ENCODE data around the gene PIGO.

PIGO gene

GRCh38 chr9:35110327-35110761 lies 14.0 kb upstream of the PIGO start:
- no peaks in the 10 kb centered on the region for H3K9me3 ChIP-seq (ENCODE audit: severe bottlenecking)
- H3K27ac ChIP-seq (ENCODE audit: poor library complexity, severe bottlenecking) = peak overlapping the region; percentile 94
- H3K36me3 ChIP-seq (ENCODE audit: low read depth) = peaks cover 34% of the 10 kb centered on the region
- DNase-seq (ENCODE audit: low spot score) (peak; percentile 85), ATAC-seq (ENCODE audit: low read depth) (peak; percentile 20)
- H3K27me3 ChIP-seq (ENCODE audit: insufficient read depth, poor library complexity, severe bottlenecking) = no peaks in the 10 kb centered on the region
- TF ChIP-seq CTCF (IDR thresholded peaks at IDR 0.05; ENCODE audit: poor library complexity, severe bottlenecking) = no peak
- H3K4me1 ChIP-seq (ENCODE audit: insufficient read depth, poor library complexity, severe bottlenecking) = peaks cover 23% of the 10 kb centered on the region
- H3K4me3 ChIP-seq (ENCODE audit: severe bottlenecking) = peak overlapping the region; percentile 74

- no peak for ATAC-seq (ENCODE audit: low read depth)
- H3K27me3 ChIP-seq (ENCODE audit: insufficient read depth, poor library complexity, severe bottlenecking) = no peaks in the 10 kb centered on the region
- DNase-seq (ENCODE audit: low spot score) = no peak
- TF ChIP-seq CTCF (IDR thresholded peaks at IDR 0.05; ENCODE audit: poor library complexity, severe bottlenecking) = no peak
- peak overlapping the region; percentile 94 for H3K27ac ChIP-seq (ENCODE audit: poor library complexity, severe bottlenecking)
- no peaks in the 10 kb centered on the region for H3K9me3 ChIP-seq (ENCODE audit: severe bottlenecking)
- H3K4me3 ChIP-seq (ENCODE audit: severe bottlenecking) = no peak overlapping the region
- peaks cover 23% of the 10 kb centered on the region for H3K4me1 ChIP-seq (ENCODE audit: insufficient read depth, poor library complexity, severe bottlenecking)
- peaks cover 42% of the 10 kb centered on the region for H3K36me3 ChIP-seq (ENCODE audit: low read depth)
These were observed 12.7 kb upstream of the PIGO start for GRCh38 chr9:35108946-35109575.

- Histone ChIP-seq H3K27me3 (ENCODE audit: insufficient read depth, poor library complexity, severe bottlenecking) (no peaks in the 10 kb centered on the region), H3K36me3 (ENCODE audit: low read depth) (peaks cover 42% of the 10 kb centered on the region), H3K4me1 (ENCODE audit: insufficient read depth, poor library complexity, severe bottlenecking) (peaks cover 19% of the 10 kb centered on the region), H3K4me3 (ENCODE audit: severe bottlenecking) (no peak overlapping the region), H3K27ac (ENCODE audit: poor library complexity, severe bottlenecking) (no peak overlapping the region), H3K9me3 (ENCODE audit: severe bottlenecking) (no peaks in the 10 kb centered on the region)
- no peak for TF ChIP-seq CTCF (IDR thresholded peaks at IDR 0.05; ENCODE audit: poor library complexity, severe bottlenecking)
- no peak for ATAC-seq (ENCODE audit: low read depth)
- no peak for DNase-seq (ENCODE audit: low spot score)
These were observed 12.1 kb upstream of the PIGO start for GRCh38 chr9:35108461-35108860.

GRCh38 chr9:35107297-35108290 lies 11.2 kb upstream of the PIGO start:
- no peak overlapping the region for H3K27ac ChIP-seq (ENCODE audit: poor library complexity, severe bottlenecking)
- DNase-seq (ENCODE audit: low spot score) (no peak), ATAC-seq (ENCODE audit: low read depth) (no peak)
- H3K9me3 ChIP-seq (ENCODE audit: severe bottlenecking) = no peaks in the 10 kb centered on the region
- H3K27me3 ChIP-seq (ENCODE audit: insufficient read depth, poor library complexity, severe bottlenecking) = no peaks in the 10 kb centered on the region
- TF ChIP-seq CTCF (IDR thresholded peaks at IDR 0.05; ENCODE audit: poor library complexity, severe bottlenecking) = no peak
- H3K4me3 ChIP-seq (ENCODE audit: severe bottlenecking) = no peak overlapping the region
- H3K4me1 ChIP-seq (ENCODE audit: insufficient read depth, poor library complexity, severe bottlenecking) = peaks cover 15% of the 10 kb centered on the region
- H3K36me3 ChIP-seq (ENCODE audit: low read depth) = peaks cover 42% of the 10 kb centered on the region
